ENCODE results near the gene CLPTM1.

CLPTM1 gene

DNA sequence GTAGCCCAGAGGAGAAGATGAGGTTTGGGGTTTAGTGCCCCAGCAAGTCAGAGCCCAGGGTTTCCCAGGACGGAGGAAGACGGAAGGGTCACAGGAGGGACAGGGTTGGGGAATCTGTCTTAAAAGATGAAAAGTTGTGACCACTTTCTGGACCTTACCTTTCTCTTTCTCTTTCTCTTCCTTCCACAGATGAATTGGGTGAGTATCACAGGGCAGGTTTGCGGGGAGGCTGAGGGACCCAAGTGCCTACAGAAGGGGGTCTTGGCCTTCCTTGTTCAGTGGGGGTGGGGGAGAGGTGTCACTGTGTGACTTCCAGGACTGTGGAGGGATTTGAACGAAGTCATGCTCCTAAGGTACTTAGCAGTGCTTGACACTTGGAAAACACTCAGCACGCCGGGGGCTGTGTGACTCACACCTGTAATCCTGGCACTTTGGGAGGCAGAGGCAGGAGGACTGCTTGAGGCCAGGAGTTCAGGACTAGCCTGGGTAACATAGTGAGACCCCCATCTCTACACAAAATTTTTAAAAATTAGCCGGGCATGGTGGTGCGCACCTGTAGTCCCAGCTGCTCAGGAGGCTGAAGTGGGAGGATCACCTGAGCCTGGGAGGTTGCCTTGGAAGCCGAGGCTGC is 54.6 kb downstream of the CLPTM1 start:
- Histone ChIP-seq H3K9me3 (replicated peaks in 1 of 2; ENCODE audit: control insufficient read depth in 2 of 2, insufficient read depth in 1 of 2, low read depth in 1 of 2, low read length in 2 of 2) (no peaks in the 10 kb centered on the region), H2AFZ (ENCODE audit: low read length) (no peak overlapping the region), H3K9ac (ENCODE audit: low read depth, low read length, poor library complexity) (no peak overlapping the region), H3K4me1 (ENCODE audit: control insufficient read depth in 2 of 2, insufficient read depth in 1 of 2, low read depth in 1 of 2, low read length in 2 of 2) (no peaks in the 10 kb centered on the region), H2BK120ac (ENCODE audit: low read depth, low read length) (no peak overlapping the region), H3K18ac (ENCODE audit: low read length) (no peak overlapping the region), H3K4me3 (ENCODE audit: low read length in 2 of 2) (no peak overlapping the region), H2AK5ac (ENCODE audit: low read depth, low read length) (no peak overlapping the region), H3K36me3 (replicated peaks in 1 of 2; ENCODE audit: control insufficient read depth in 2 of 2, insufficient read depth in 2 of 2, low read length in 2 of 2) (no peaks in the 10 kb centered on the region), H3K4me2 (ENCODE audit: insufficient read depth, low read length, poor library complexity, severe bottlenecking) (no peak overlapping the region), H3K23ac (ENCODE audit: low read depth, low read length, poor library complexity) (no peak overlapping the region), H3K4ac (ENCODE audit: low read length) (no peak overlapping the region), H2BK5ac (ENCODE audit: low read length) (no peak overlapping the region), H3K27ac (replicated peaks; ENCODE audit: low read length) (no peak overlapping the region), H2BK15ac (ENCODE audit: low read length) (no peak overlapping the region), H2BK12ac (ENCODE audit: low read length) (no peak overlapping the region), H3K14ac (ENCODE audit: low read length) (no peak overlapping the region), H4K8ac (ENCODE audit: low read depth, low read length) (no peak overlapping the region), H3K27me3 (ENCODE audit: control insufficient read depth in 3 of 3, insufficient read depth in 3 of 3, low read depth in 1 of 3, low read length in 3 of 3) (no peaks in the 10 kb centered on the region), H4K91ac (ENCODE audit: low read depth, low read length, poor library complexity) (no peak overlapping the region), H3K79me1 (ENCODE audit: low read depth, low read length) (peaks cover 2% of the 10 kb centered on the region)
- no CpG with 5 or more reads among the region's 9 CpGs for WGBS, 2 donors (ENCODE audit: extremely low coverage in 2 of 2, insufficient read length in 2 of 2, insufficient replicate concordance in 1 of 2)
- no peak for DNase-seq (ENCODE audit: low spot score)

DNA sequence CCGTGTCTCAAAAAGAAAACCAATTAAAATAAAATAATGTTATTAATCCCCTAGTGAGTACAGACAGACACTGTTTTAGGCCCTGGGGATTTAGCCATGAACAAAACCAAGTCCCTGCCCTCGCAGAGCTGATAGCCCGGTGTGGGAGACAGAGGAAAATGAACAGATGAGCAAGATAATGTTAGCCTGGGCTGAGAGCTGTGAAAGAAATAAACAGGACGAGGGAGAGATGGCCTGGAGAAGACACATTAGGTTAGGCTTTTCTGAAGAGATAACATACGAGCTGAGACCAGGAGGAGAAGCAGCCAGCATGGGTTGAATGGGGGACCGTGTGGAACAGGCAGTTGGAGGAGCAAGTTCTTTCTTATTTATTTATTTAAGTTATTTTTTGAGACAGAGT is 55.1 kb downstream of the CLPTM1 start:
- Histone ChIP-seq H3K9ac (ENCODE audit: low read depth, low read length, poor library complexity) (no peak overlapping the region), H2BK5ac (ENCODE audit: low read length) (no peak overlapping the region), H4K91ac (ENCODE audit: low read depth, low read length, poor library complexity) (no peak overlapping the region), H3K27ac (replicated peaks; ENCODE audit: low read length) (no peak overlapping the region), H3K18ac (ENCODE audit: low read length) (no peak overlapping the region), H3K4me1 (ENCODE audit: control insufficient read depth in 2 of 2, insufficient read depth in 1 of 2, low read depth in 1 of 2, low read length in 2 of 2) (no peaks in the 10 kb centered on the region), H3K9me3 (replicated peaks in 1 of 2; ENCODE audit: control insufficient read depth in 2 of 2, insufficient read depth in 1 of 2, low read depth in 1 of 2, low read length in 2 of 2) (no peaks in the 10 kb centered on the region), H2AK5ac (ENCODE audit: low read depth, low read length) (no peak overlapping the region), H3K79me1 (ENCODE audit: low read depth, low read length) (peaks cover 2% of the 10 kb centered on the region), H2BK12ac (ENCODE audit: low read length) (no peak overlapping the region), H3K27me3 (ENCODE audit: control insufficient read depth in 3 of 3, insufficient read depth in 3 of 3, low read depth in 1 of 3, low read length in 3 of 3) (no peaks in the 10 kb centered on the region), H3K36me3 (replicated peaks in 1 of 2; ENCODE audit: control insufficient read depth in 2 of 2, insufficient read depth in 2 of 2, low read length in 2 of 2) (no peaks in the 10 kb centered on the region), H3K14ac (ENCODE audit: low read length) (no peak overlapping the region), H4K8ac (ENCODE audit: low read depth, low read length) (no peak overlapping the region), H3K4me3 (ENCODE audit: low read length in 2 of 2) (no peak overlapping the region), H3K4me2 (ENCODE audit: insufficient read depth, low read length, poor library complexity, severe bottlenecking) (no peak overlapping the region), H3K4ac (ENCODE audit: low read length) (no peak overlapping the region), H2BK15ac (ENCODE audit: low read length) (no peak overlapping the region), H2BK120ac (ENCODE audit: low read depth, low read length) (no peak overlapping the region), H3K23ac (ENCODE audit: low read depth, low read length, poor library complexity) (no peak overlapping the region), H2AFZ (ENCODE audit: low read length) (no peak overlapping the region)
- no CpG with 5 or more reads among the region's 6 CpGs for WGBS, 2 donors (ENCODE audit: extremely low coverage in 2 of 2, insufficient read length in 2 of 2, insufficient replicate concordance in 1 of 2)
- DNase-seq (ENCODE audit: low spot score): no peak

DNA sequence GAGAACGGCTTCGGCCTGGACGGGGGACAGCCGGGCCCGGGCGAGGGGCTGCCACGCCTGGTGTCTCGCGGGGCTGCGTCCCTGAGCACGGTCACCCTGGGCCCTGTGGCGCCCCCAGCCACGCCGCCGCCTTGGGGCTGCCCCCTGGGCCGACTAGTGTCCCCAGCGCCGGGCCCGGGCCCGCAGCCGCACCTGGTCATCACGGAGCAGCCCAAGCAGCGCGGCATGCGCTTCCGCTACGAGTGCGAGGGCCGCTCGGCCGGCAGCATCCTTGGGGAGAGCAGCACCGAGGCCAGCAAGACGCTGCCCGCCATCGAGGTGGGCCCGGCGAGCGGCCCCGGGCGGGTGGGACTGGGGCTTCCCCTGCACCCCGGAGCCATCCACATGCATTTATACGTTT is 56.8 kb downstream of the CLPTM1 start:
- Histone ChIP-seq H2AFZ (ENCODE audit: low read length) (no peak overlapping the region), H3K4me3 (ENCODE audit: low read length in 2 of 2) (no peak overlapping the region), H3K9me3 (replicated peaks in 1 of 2; ENCODE audit: control insufficient read depth in 2 of 2, insufficient read depth in 1 of 2, low read depth in 1 of 2, low read length in 2 of 2) (no peaks in the 10 kb centered on the region), H2BK12ac (ENCODE audit: low read length) (no peak overlapping the region), H4K8ac (ENCODE audit: low read depth, low read length) (no peak overlapping the region), H2BK120ac (ENCODE audit: low read depth, low read length) (no peak overlapping the region), H3K4me1 (ENCODE audit: control insufficient read depth in 2 of 2, insufficient read depth in 1 of 2, low read depth in 1 of 2, low read length in 2 of 2) (no peaks in the 10 kb centered on the region), H3K4ac (ENCODE audit: low read length) (no peak overlapping the region), H3K79me1 (ENCODE audit: low read depth, low read length) (peaks cover 2% of the 10 kb centered on the region), H3K23ac (ENCODE audit: low read depth, low read length, poor library complexity) (no peak overlapping the region), H3K27me3 (ENCODE audit: control insufficient read depth in 3 of 3, insufficient read depth in 3 of 3, low read depth in 1 of 3, low read length in 3 of 3) (no peaks in the 10 kb centered on the region), H3K36me3 (replicated peaks in 1 of 2; ENCODE audit: control insufficient read depth in 2 of 2, insufficient read depth in 2 of 2, low read length in 2 of 2) (no peaks in the 10 kb centered on the region), H2BK15ac (ENCODE audit: low read length) (no peak overlapping the region), H3K27ac (replicated peaks; ENCODE audit: low read length) (no peak overlapping the region), H3K18ac (ENCODE audit: low read length) (no peak overlapping the region), H4K91ac (ENCODE audit: low read depth, low read length, poor library complexity) (no peak overlapping the region), H2BK5ac (ENCODE audit: low read length) (no peak overlapping the region), H3K9ac (ENCODE audit: low read depth, low read length, poor library complexity) (no peak overlapping the region), H2AK5ac (ENCODE audit: low read depth, low read length) (no peak overlapping the region), H3K14ac (ENCODE audit: low read length) (no peak overlapping the region), H3K4me2 (ENCODE audit: insufficient read depth, low read length, poor library complexity, severe bottlenecking) (no peak overlapping the region)
- no CpG with 5 or more reads among the region's 42 CpGs for WGBS, 2 donors (ENCODE audit: extremely low coverage in 2 of 2, insufficient read length in 2 of 2, insufficient replicate concordance in 1 of 2)
- no peak for DNase-seq (ENCODE audit: low spot score)

DNA sequence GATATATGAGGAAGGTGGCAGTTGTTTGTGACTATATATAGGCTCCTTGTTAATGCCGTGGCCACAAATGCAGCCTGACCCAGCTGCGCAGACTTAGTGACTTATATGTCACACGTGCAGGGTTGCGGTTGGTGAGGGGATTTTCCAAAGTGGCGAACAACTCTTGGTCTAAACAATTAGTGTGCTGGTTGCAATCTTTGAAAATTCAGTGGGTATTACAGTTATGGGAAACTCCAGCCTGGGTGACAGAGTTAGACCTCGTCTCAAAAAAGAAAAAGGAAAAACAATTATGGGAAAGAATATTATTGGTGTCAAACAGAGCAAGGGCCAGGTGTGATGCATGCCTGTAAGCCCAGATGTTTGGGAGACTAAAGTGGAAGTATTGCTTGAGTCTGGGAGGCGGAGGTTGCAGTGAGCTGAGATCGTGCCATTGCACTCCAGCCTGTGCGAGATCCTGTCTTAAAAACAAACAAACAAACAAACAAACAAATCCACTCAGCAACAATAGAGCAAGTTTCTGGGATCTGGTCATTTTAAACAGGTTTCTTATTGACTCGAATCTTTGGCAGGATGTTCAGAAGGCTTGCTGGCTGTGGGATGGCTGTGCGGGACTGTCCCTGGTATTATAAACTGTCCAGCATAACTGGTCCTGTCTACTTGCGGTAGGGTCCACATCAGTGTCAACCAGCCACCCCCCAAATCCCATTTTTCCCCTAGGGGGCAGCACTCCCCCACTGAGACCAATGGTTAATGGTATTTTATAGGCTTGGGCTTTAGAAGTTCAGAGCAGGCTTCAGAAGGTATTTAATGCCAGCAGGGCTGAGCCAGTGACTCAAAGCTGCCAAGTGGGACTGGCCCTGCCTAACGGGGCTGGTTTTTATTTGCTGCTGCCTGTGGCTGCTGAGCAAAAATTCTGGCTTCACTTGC is 61.5 kb downstream of the CLPTM1 start:
- Histone ChIP-seq H3K14ac (ENCODE audit: low read length) (no peak overlapping the region), H3K79me1 (ENCODE audit: low read depth, low read length) (peaks cover 2% of the 10 kb centered on the region), H3K23ac (ENCODE audit: low read depth, low read length, poor library complexity) (no peak overlapping the region), H3K9me3 (replicated peaks in 1 of 2; ENCODE audit: control insufficient read depth in 2 of 2, insufficient read depth in 1 of 2, low read depth in 1 of 2, low read length in 2 of 2) (no peaks in the 10 kb centered on the region), H3K4me1 (ENCODE audit: control insufficient read depth in 2 of 2, insufficient read depth in 1 of 2, low read depth in 1 of 2, low read length in 2 of 2) (no peaks in the 10 kb centered on the region), H3K9ac (ENCODE audit: low read depth, low read length, poor library complexity) (no peak overlapping the region), H2BK5ac (ENCODE audit: low read length) (no peak overlapping the region), H2BK12ac (ENCODE audit: low read length) (no peak overlapping the region), H2AK5ac (ENCODE audit: low read depth, low read length) (no peak overlapping the region), H4K91ac (ENCODE audit: low read depth, low read length, poor library complexity) (no peak overlapping the region), H3K4me2 (ENCODE audit: insufficient read depth, low read length, poor library complexity, severe bottlenecking) (no peak overlapping the region), H3K18ac (ENCODE audit: low read length) (no peak overlapping the region), H3K4me3 (ENCODE audit: low read length in 2 of 2) (no peak overlapping the region), H2BK15ac (ENCODE audit: low read length) (no peak overlapping the region), H3K4ac (ENCODE audit: low read length) (no peak overlapping the region), H3K27me3 (ENCODE audit: control insufficient read depth in 3 of 3, insufficient read depth in 3 of 3, low read depth in 1 of 3, low read length in 3 of 3) (no peaks in the 10 kb centered on the region), H4K8ac (ENCODE audit: low read depth, low read length) (no peak overlapping the region), H3K36me3 (replicated peaks in 1 of 2; ENCODE audit: control insufficient read depth in 2 of 2, insufficient read depth in 2 of 2, low read length in 2 of 2) (no peaks in the 10 kb centered on the region), H2BK120ac (ENCODE audit: low read depth, low read length) (no peak overlapping the region), H2AFZ (ENCODE audit: low read length) (no peak overlapping the region), H3K27ac (replicated peaks; ENCODE audit: low read length) (no peak overlapping the region)
- WGBS, 2 donors (ENCODE audit: extremely low coverage in 2 of 2, insufficient read length in 2 of 2, insufficient replicate concordance in 1 of 2): no CpG with 5 or more reads among the region's 13 CpGs
- DNase-seq (ENCODE audit: low spot score): peak; percentile 51

Data from neuronal stem cell (in vitro differentiated cells).